ENCODE data around the gene ALLC. TPM values are rescaled to one million over a fixed set of nuclear protein-coding genes. Genes with fewer than 3 reads are reported as not detected.

The ALLC gene
- total RNA-seq, 1 donor from 2014 or later, result not detected

DNA sequence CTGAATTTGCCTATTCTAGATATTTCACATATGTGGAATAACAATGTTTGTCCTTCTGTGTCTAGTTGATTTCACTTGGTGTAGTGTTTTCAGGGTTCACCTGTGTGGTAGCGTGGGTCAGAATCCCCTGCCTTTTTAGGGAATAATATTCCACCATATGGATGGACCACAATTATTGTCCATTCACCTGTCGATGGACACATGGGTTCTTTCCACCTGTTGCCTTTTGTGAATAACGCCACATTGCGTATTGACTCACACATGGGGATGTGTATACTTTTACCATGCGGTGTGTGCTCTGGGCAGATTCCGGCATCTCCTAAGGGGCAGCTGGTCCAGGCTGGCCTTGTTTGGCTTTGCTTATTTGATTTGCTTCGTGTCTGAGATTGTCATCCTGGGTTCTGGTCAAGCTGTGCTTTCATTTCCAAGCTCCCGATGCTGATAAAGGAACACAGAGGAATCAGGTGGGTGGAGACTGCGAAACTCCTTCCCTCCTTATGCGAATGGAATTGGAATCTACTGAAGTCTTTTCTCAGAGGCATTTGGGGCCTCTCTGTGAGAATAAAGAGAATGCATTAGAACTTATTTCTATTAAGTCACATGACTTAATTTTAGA is 18.9 kb upstream of the ALLC start:
- H3K27ac ChIP-seq (ENCODE audit: low read depth, low read length), result no peak overlapping the region
- no peak overlapping the region for H3K9ac ChIP-seq (ENCODE audit: low read depth in 1 of 3, low read length in 3 of 3)
- H3K9me3 ChIP-seq (ENCODE audit: control insufficient read depth in 3 of 3, low read length in 3 of 3), result no peaks in the 10 kb centered on the region
- no peaks in the 10 kb centered on the region for H3K36me3 ChIP-seq (ENCODE audit: control insufficient read depth in 3 of 3, insufficient read depth in 3 of 3, low read length in 3 of 3)
- H3K4me1 ChIP-seq (ENCODE audit: control insufficient read depth in 3 of 3, insufficient read depth in 3 of 3, low read length in 3 of 3), result no peaks in the 10 kb centered on the region
- H3K4me3 ChIP-seq (ENCODE audit: low read length in 3 of 3), result no peak overlapping the region
- H3K27me3 ChIP-seq (ENCODE audit: control insufficient read depth in 3 of 3, insufficient read depth in 3 of 3, low read length in 3 of 3), result peaks cover 0 to 10% (median 8%) of the 10 kb centered on the region in 3 donors

GRCh38 chr2:3639653-3640052 is 18.3 kb upstream of the ALLC start:
- Histone ChIP-seq H3K36me3 (ENCODE audit: control insufficient read depth in 3 of 3, insufficient read depth in 3 of 3, low read length in 3 of 3) (no peaks in the 10 kb centered on the region), H3K27me3 (ENCODE audit: control insufficient read depth in 3 of 3, insufficient read depth in 3 of 3, low read length in 3 of 3) (peaks cover 0 to 10% (median 8%) of the 10 kb centered on the region in 3 donors), H3K27ac (ENCODE audit: low read depth, low read length) (no peak overlapping the region), H3K4me3 (ENCODE audit: low read length in 3 of 3) (no peak overlapping the region), H3K9me3 (ENCODE audit: control insufficient read depth in 3 of 3, low read length in 3 of 3) (no peaks in the 10 kb centered on the region), H3K4me1 (ENCODE audit: control insufficient read depth in 3 of 3, insufficient read depth in 3 of 3, low read length in 3 of 3) (no peaks in the 10 kb centered on the region), H3K9ac (ENCODE audit: low read depth in 1 of 3, low read length in 3 of 3) (no peak overlapping the region)

DNA sequence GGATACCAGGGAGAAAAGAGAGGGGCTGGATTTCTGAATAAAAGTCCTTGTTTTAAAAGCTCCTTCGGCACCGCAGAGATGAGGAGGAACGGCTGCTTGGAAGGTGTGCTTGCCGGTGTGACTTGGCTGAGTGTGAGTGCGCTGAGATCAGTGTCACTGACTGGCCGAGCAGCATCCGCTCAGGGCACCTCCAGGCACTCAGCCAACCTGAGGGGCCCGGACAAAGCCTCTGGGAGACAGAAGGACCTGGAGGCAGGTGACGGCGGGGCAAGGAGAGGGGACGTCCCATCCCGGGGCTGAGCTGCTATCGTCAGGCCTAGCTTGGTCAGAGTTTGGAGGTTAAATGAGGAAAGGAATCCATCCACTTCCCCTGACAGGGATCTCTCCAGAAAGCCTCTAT is 16.8 kb upstream of the ALLC start:
- no peaks in the 10 kb centered on the region for H3K36me3 ChIP-seq (ENCODE audit: control insufficient read depth in 3 of 3, insufficient read depth in 3 of 3, low read length in 3 of 3)
- no peak overlapping the region for H3K9ac ChIP-seq (ENCODE audit: low read depth in 1 of 3, low read length in 3 of 3)
- no peaks in the 10 kb centered on the region for H3K9me3 ChIP-seq (ENCODE audit: control insufficient read depth in 3 of 3, low read length in 3 of 3)
- H3K4me3 ChIP-seq (ENCODE audit: low read length in 3 of 3), result no peak overlapping the region
- peaks cover 0 to 10% (median 5%) of the 10 kb centered on the region in 3 donors for H3K27me3 ChIP-seq (ENCODE audit: control insufficient read depth in 3 of 3, insufficient read depth in 3 of 3, low read length in 3 of 3)
- no peak overlapping the region for H3K27ac ChIP-seq (ENCODE audit: low read depth, low read length)
- H3K4me1 ChIP-seq (ENCODE audit: control insufficient read depth in 3 of 3, insufficient read depth in 3 of 3, low read length in 3 of 3), result no peaks in the 10 kb centered on the region

- Histone ChIP-seq H3K9ac (ENCODE audit: low read depth in 1 of 3, low read length in 3 of 3) (no peak overlapping the region), H3K9me3 (ENCODE audit: control insufficient read depth in 3 of 3, low read length in 3 of 3) (no peaks in the 10 kb centered on the region), H3K27me3 (ENCODE audit: control insufficient read depth in 3 of 3, insufficient read depth in 3 of 3, low read length in 3 of 3) (peaks cover 0 to 7% (median 3%) of the 10 kb centered on the region in 3 donors), H3K4me3 (ENCODE audit: low read length in 3 of 3) (no peak overlapping the region), H3K27ac (ENCODE audit: low read depth, low read length) (no peak overlapping the region), H3K36me3 (ENCODE audit: control insufficient read depth in 3 of 3, insufficient read depth in 3 of 3, low read length in 3 of 3) (no peaks in the 10 kb centered on the region), H3K4me1 (ENCODE audit: control insufficient read depth in 3 of 3, insufficient read depth in 3 of 3, low read length in 3 of 3) (no peaks in the 10 kb centered on the region)
Observed at GRCh38 chr2:3641841-3642421, 16.1 kb upstream of the ALLC start.

GRCh38 chr2:3642521-3643215 is 15.3 kb upstream of the ALLC start:
- H3K27me3 ChIP-seq (ENCODE audit: control insufficient read depth in 3 of 3, insufficient read depth in 3 of 3, low read length in 3 of 3), result no peaks in the 10 kb centered on the region
- H3K9ac ChIP-seq (ENCODE audit: low read depth in 1 of 3, low read length in 3 of 3), result no peak overlapping the region
- no peak overlapping the region for H3K27ac ChIP-seq (ENCODE audit: low read depth, low read length)
- H3K4me3 ChIP-seq (ENCODE audit: low read length in 3 of 3), result no peak overlapping the region
- no peaks in the 10 kb centered on the region for H3K9me3 ChIP-seq (ENCODE audit: control insufficient read depth in 3 of 3, low read length in 3 of 3)
- no peaks in the 10 kb centered on the region for H3K4me1 ChIP-seq (ENCODE audit: control insufficient read depth in 3 of 3, insufficient read depth in 3 of 3, low read length in 3 of 3)
- H3K36me3 ChIP-seq (ENCODE audit: control insufficient read depth in 3 of 3, insufficient read depth in 3 of 3, low read length in 3 of 3), result no peaks in the 10 kb centered on the region

DNA sequence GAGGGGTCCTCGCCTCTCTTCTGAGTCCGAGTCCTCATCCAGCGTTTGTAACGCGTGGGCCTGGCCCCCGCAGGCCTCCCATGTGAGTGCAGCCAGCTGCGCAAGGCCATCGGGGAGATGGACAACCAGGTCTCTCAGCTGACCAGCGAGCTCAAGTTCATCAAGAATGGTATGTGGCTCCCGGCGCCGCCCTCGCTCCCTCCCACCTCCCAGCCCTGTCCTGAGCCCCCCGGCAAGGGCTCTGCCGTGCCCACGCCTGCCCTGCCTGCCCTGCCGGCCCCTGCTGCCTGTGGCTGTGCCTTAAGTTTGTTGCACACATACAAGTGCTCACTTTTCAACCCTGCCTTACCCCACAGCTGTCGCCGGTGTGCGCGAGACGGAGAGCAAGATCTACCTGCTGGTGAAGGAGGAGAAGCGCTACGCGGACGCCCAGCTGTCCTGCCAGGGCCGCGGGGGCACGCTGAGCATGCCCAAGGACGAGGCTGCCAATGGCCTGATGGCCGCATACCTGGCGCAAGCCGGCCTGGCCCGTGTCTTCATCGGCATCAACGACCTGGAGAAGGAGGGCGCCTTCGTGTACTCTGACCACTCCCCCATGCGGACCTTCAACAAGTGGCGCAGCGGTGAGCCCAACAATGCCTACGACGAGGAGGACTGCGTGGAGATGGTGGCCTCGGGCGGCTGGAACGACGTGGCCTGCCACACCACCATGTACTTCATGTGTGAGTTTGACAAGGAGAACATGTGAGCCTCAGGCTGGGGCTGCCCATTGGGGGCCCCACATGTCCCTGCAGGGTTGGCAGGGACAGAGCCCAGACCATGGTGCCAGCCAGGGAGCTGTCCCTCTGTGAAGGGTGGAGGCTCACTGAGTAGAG is 14.4 kb upstream of the ALLC start:
- no peak overlapping the region for H3K27ac ChIP-seq (ENCODE audit: low read depth, low read length)
- H3K9me3 ChIP-seq (ENCODE audit: control insufficient read depth in 3 of 3, low read length in 3 of 3), result no peaks in the 10 kb centered on the region
- no peak overlapping the region for H3K4me3 ChIP-seq (ENCODE audit: low read length in 3 of 3)

GRCh38 chr2:3644246-3644525 is 13.8 kb upstream of the ALLC start:
- Histone ChIP-seq H3K36me3 (ENCODE audit: control insufficient read depth in 3 of 3, insufficient read depth in 3 of 3, low read length in 3 of 3) (no peaks in the 10 kb centered on the region), H3K4me3 (ENCODE audit: low read length in 3 of 3) (no peak overlapping the region), H3K27ac (ENCODE audit: low read depth, low read length) (no peak overlapping the region), H3K27me3 (ENCODE audit: control insufficient read depth in 3 of 3, insufficient read depth in 3 of 3, low read length in 3 of 3) (peaks cover 4 to 7% (median 4%) of the 10 kb centered on the region in 3 donors), H3K9me3 (ENCODE audit: control insufficient read depth in 3 of 3, low read length in 3 of 3) (no peaks in the 10 kb centered on the region), H3K9ac (ENCODE audit: low read depth in 1 of 3, low read length in 3 of 3) (no peak overlapping the region), H3K4me1 (ENCODE audit: control insufficient read depth in 3 of 3, insufficient read depth in 3 of 3, low read length in 3 of 3) (no peaks in the 10 kb centered on the region)

More for the DNA sequence above, 14.4 kb upstream of the ALLC start:
- Histone ChIP-seq H3K27me3 (ENCODE audit: control insufficient read depth in 3 of 3, insufficient read depth in 3 of 3, low read length in 3 of 3) (peaks cover 1 to 6% (median 3%) of the 10 kb centered on the region in 3 donors), H3K4me1 (ENCODE audit: control insufficient read depth in 3 of 3, insufficient read depth in 3 of 3, low read length in 3 of 3) (no peaks in the 10 kb centered on the region), H3K36me3 (ENCODE audit: control insufficient read depth in 3 of 3, insufficient read depth in 3 of 3, low read length in 3 of 3) (no peaks in the 10 kb centered on the region), H3K9ac (ENCODE audit: low read depth in 1 of 3, low read length in 3 of 3) (no peak overlapping the region)

DNA sequence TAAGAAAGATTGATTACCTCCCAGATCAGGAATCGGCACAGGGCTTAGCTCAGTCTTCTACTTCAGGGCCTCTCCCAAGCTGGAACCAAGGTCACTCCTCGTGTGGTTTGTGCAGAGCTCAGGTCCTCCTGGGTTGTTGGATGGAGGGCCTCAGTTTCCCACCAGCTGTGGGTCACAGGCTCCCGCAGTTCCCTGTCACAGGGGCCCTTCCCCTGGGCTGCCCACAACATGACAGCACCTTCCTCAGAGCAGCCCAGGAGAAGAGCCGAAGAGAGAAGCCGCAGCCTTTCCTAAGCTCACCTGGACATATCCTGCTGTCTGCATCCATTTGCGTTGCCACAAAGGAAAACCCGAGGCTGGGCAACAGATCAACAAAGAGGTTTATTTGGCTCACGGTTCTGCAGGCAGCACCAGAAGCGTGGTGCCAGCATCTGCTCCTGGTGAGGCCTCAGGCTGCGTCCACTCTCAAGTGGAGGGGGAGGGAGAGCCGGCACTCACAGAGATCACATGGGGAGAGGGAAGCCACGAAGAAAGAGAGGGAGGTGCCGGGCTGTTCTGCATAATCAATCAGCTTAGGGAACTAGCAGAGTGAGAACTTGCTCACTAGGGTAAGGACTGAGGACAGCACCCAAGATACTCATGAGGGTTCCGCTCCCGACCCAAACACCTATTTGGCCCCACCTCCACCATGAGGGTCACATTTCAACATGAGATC is 13.0 kb upstream of the ALLC start:
- Histone ChIP-seq H3K4me3 (ENCODE audit: low read length in 3 of 3) (no peak overlapping the region), H3K27ac (ENCODE audit: low read depth, low read length) (no peak overlapping the region), H3K36me3 (ENCODE audit: control insufficient read depth in 3 of 3, insufficient read depth in 3 of 3, low read length in 3 of 3) (no peaks in the 10 kb centered on the region), H3K4me1 (ENCODE audit: control insufficient read depth in 3 of 3, insufficient read depth in 3 of 3, low read length in 3 of 3) (no peaks in the 10 kb centered on the region), H3K9ac (ENCODE audit: low read depth in 1 of 3, low read length in 3 of 3) (no peak overlapping the region), H3K27me3 (ENCODE audit: control insufficient read depth in 3 of 3, insufficient read depth in 3 of 3, low read length in 3 of 3) (peaks cover 4 to 13% (median 5%) of the 10 kb centered on the region in 3 donors), H3K9me3 (ENCODE audit: control insufficient read depth in 3 of 3, low read length in 3 of 3) (no peaks in the 10 kb centered on the region)

DNA sequence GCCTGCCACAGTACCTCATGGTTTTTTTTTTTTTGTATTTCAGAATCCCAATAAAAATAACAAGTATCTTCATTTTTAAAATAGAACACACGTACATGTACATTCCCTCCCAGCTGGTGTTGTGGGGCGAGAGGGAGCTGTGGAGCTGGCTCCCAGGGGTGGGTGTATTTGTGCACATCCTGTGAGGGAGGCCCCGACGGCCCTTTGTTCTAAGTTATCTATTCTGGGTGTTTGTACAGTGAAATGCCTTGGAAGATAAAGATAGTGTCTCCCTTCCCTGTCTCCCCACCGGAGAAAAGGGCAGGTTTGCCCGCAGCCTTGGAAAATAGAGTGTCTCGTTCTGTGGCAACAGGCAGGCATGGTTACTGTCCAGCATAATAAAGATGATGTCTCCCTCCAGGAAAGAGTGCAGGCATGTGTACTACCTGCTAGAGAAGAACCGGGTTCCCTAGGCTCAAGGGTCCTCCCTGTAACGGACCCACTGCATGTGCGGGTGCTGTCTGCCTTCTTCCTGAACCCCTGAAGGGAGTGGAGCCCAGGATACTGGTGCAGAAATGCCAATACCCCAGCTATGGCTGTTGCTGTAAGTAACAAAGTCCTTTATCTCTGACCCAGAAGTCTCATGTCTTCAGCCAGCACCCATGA is 12.1 kb upstream of the ALLC start:
- no peak overlapping the region for H3K27ac ChIP-seq (ENCODE audit: low read depth, low read length)
- H3K27me3 ChIP-seq (ENCODE audit: control insufficient read depth in 3 of 3, insufficient read depth in 3 of 3, low read length in 3 of 3), result peaks cover 4 to 14% (median 7%) of the 10 kb centered on the region in 3 donors
- H3K4me3 ChIP-seq (ENCODE audit: low read length in 3 of 3), result no peak overlapping the region
- H3K4me1 ChIP-seq (ENCODE audit: control insufficient read depth in 3 of 3, insufficient read depth in 3 of 3, low read length in 3 of 3), result peaks cover 0 to 5% (median 4%) of the 10 kb centered on the region in 3 donors
- no peaks in the 10 kb centered on the region for H3K36me3 ChIP-seq (ENCODE audit: control insufficient read depth in 3 of 3, insufficient read depth in 3 of 3, low read length in 3 of 3)
- H3K9ac ChIP-seq (ENCODE audit: low read depth in 1 of 3, low read length in 3 of 3), result no peak overlapping the region
- H3K9me3 ChIP-seq (ENCODE audit: control insufficient read depth in 3 of 3, low read length in 3 of 3), result no peaks in the 10 kb centered on the region
